ENCODE results near the gene POU3F2.
A peak's percentile ranks its signal among the peaks of the same experiment; 100 is the strongest.

Gene POU3F2

DNA sequence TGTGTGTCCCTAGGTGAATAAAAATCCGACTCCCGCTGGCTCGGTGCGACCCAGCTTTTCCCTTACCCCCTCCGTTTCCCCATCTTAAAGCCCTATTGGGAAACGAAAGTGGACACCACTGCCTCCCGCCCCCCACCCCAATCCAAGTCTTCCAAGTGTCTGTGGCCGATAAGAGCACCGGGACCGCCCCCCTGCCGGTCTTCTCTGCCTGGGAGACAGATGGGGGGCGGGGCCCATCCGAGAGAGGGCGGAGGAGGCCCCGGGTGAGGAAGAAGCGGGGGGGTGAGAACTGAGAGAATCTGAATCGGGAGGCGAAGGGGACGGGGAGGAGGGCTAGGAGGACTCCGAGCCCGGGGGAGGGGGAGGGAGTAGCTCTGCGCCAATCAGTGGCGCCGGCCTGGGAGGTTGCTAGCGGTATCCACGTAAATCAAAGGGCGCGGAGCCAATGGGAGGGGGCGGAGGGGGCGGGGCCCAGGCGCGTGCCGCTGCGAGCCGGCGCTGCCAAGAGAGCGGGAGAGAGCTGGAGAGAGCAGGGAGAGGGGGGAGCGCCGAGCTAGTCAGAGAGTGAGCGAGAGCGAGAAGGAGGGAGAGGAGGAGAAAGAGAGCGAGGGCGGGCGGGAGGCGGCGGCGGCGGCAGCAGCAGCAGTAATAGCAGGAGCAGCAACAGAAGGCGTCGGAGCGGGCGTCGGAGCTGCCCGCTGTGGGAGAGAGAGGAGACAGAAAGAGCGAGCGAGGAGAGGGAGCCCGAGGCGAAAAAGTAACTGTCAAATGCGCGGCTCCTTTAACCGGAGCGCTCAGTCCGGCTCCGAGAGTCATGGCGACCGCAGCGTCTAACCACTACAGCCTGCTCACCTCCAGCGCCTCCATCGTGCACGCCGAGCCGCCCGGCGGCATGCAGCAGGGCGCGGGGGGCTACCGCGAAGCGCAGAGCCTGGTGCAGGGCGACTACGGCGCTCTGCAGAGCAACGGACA lies at the start of gene POU3F2:
TSS of gene POU3F2 (plus strand) at position 515 of the 972 bp plus-strand sequence. CDS start at position 815, 300 bp downstream.
- peak; percentile 89 for DNase-seq

DNA sequence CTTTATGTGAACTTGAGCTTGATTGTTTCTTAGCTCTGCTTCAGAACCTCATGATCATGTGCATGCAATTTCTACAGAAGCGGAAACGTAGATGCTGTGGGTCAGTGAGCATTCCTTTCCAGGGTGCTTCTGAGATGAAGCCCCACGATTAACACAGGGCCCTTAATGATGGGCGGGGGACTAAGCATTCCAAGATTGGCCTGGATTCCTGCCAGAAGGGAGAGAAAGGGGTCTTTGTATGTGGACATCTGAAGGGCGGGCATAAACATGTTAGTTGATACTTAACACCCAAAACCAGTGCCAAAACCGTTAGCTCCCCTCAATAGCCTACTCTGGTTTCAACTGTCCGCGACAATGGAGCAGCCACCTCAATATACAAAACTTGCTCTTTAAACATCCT lies 46.9 kb upstream of the POU3F2 start:
- DNase-seq, result no peak

DNA sequence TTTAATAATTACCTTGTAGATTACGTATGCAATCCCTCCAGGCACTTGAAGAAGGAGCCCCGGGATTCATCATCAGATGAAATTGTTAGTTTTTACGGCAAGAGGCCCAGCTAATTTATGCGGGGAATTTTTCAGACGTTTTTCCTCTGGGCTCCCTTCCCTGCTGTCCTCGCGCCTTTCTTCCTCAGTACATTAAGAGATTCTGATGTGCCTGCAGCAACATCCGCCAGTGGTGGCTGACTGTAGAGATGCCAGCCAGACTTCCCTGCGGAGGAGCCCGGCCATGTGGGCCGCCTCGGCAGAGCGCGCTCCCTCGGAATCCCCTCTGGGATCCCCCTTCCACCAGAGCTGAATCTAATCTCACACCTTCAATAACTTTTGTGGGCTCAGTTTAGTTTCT lies 46.4 kb upstream of the POU3F2 start:
- no peak for DNase-seq

DNA sequence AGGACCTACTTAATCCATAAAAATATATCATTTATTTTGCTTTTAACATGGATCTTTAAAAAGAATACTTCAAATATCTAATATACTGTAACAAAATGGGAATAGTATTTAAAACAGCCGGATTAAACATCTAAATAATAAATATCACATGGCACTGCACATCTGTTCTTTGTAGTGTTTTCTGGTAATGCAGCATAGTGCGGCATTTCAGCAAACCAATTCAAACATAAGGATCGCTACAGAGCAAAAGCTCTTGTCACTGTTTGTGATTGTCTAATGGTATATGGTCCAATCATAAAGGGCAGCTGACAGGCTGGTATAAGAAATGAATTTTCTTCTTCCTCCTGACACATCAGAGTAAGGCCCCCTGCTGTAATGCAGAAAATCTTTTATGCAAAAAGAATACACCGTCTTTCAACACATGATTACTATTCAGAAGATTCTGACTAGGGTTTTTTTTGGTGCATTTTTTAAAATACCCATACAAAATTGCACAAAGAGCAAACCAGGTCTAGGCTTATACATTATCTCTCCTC lies 40.0 kb upstream of the POU3F2 start:
- DNase-seq, result no peak

DNA sequence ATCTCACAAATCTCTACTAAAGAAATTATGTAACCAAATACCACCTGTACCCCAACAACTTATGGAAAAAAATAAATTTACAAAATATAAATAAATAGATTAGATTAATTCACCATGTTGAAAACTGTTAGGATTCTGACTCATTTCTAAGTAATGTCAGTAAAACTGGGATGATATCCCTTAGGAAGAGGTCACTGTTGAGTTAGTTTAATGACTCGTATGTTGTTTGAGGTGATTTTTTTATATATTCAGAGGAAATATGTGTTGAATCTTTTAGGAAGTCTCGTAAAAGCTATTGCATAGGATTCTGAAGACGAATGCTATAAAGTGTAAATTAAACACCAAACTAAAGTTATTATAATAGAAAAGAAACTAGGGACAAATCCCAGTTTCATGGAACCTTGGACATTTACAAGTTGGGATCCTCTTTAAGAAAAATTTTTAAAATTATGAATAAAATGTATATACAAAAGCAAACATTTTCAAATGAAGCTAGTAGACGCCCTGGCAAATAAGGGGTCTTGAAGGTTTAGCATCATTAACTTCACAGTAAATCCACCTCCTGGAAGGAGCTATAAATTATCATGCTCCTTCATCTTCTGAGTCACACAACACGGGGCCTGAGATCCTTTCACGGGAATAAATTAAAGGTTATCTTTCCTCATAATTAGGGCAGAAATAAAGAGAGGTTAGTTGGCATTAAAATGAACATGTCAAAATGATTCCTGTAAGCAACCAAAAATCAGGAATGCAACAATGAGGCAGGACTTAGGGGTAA lies 37.0 kb upstream of the POU3F2 start:
- DNase-seq, result no peak

DNA sequence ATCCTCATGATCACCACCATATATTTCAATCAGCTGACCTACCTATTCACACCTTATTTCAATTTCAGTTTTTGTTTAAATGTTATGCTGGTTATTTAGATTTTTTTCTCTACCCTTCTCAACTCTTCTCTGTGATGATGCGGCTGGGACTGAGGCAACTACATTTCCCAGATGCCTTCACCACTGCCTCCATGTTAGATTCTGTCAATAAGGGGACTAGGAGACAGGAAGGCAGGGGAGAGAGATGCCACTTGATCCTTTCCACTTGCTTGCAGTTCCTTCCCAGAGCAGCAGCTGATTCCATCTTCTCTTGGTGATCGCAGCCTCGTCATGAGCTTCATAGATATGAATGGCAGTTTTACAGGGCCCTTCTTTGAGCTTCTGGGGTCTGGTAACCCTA lies 33.5 kb upstream of the POU3F2 start:
- DNase-seq, result no peak

DNA sequence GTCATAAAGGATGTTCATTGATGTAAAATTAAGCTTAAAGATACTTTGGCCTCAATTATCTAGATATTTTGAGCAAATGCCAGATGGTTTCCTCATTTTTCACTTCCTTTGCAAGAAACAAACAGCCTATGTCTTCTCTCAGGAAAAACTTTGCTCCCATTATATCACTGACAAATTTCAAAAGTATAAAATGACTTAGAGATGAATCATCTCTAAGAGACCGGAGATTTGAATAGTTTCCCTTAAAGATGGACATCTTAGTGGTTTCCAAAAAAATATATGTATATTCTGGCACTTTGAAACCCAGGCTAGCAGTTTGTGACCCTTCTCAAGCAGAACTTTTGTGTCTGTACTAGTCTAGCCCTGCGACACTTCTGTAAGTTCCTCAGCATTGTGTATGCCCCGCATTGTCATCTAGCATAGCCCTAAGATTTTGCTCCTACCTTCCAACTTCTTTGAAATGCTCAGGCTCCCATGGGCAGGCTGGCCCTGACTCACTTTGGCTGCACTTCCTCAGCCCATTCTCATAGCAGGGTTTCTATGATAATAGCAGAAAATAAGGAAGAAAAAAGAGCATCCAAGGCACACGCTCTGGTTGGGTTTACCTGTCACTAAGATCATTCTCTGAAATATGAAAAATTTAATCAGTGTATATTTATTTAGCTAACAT lies 25.7 kb upstream of the POU3F2 start:
- DNase-seq, result no peak

DNA sequence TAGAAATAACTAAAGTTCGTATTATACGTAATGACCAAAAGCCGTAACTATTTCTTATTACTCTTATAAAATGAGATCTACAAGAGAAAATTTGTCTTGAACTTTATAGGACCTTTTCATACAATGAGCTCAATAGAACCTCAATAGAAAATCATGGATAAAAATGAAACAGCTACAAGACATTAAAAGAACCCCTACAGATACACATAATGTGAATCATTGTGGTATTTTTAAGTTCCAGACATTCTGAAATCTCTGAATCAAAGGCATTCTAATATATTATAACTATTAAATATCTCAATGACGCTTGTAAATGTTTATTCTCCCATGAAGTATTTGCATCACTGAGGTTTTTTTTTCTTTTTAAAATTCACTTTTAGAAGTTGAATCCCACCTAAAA lies 22.2 kb upstream of the POU3F2 start:
- DNase-seq, result no peak

DNA sequence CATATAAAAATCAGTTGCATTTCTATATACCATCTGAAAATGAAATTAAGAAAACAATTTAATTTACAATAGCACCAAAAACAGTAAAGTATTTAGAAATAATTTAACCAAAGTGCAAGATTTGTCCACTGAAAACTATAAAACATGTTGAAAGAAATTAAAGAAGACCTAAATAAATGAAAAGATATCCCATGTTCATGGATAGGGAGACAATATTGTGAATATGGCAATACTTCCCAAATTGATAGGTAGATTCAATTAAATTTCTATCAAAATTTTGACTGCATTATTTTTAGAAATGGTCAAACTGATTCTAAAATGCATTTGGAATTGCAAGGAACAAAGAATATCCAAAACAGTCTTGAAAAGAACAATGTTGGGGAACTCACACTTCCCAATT lies 17.6 kb upstream of the POU3F2 start:
- no peak for DNase-seq

DNA sequence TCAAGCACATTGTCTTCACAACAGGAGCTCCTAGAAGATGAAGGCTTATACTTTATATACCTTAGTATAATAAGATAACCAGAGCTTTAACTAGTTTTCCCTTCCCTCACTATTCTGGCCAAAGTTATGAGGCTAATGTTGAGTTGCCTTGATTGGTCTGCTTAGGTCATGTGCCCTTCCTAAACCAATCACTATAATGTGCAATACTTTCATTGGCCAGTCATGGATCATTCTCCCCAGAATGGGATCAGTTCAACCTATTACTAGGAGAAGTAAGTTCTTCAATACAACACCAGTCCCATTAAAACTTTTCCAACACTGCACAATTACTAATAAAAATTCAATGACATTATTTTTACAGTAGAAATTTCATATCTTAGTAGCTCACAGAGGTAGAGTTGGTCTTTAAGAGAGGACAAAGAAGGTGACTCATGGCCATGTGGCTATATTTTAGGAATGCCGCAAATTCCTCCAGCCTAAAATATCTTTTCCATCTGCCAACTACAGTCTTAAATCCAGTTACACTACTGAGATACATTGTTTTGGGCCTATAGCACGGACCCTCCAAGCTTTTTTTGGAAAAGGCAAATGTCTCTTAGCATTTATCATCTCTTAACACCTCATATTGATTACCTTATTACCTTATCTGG lies 12.5 kb upstream of the POU3F2 start:
- DNase-seq, result no peak

DNA sequence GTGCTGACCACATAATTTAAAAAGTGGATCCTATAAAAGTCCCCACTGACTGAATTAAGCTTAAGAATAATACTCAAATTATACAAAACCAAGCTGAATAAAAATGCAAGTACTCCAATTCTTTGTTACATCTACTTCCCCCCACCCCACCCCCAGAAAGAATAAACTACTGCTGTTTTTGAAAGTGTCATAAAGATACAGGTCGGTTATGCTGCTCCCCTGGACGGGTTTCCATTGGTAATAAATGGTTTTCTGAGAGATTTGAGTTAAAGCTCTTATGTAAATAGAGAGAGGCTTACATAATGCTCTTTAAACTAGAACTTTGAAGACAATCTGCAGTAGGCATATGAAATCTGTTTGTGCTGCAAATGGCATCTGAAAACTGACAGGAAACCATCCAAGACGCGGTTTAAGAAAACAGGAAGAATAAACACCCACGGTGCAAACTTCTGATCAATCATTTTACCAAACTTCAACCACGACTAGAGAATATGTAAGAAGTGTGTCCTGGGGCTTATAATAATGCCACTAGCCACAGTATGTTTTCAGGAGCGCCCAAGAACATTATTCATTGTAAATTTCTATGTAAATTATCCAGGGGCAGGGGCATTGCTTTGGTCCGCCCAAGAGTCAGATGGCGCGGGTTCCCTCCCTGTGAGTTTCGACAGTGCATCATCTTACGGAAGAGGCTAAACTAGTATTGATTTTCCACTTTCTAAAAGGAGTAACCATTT lies 10.8 kb upstream of the POU3F2 start:
- no peak for DNase-seq

DNA sequence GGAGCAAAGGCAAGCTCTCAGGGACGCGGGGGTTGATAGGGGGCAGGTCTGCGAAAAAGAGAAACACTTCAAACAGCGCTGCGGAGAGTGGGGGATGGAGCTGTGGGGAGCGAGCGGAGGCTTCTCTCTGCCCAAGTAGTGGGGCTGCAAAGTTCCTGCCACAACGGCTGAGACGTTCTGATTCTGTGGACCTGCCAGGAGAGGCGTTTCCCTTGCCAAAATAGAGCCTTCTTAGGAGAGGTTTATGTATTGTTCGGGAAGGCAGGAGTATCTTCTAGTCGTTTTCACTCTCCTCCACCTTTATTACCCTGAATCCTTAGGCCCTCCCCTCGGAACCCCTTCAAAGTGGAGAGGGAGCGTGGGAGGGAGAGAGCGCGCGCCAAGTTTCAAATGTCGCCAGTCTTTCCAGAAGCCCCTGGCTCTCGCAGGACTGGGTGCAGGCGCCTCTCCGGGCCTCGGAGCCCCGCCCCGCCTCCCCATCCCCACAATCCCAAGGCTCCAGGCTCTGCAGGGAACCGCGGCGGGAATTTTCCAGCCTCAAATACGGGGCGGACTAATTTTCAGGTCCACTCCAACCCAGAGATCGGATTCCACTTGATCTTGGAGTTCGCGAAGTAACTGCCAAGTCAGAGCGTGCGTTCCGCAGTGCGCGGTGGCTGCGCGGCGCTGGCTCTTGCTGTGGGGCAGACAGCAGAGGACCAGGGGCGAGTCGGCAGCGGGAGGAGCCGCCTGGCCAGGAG lies 10.0 kb upstream of the POU3F2 start:
- no peak for DNase-seq

DNA sequence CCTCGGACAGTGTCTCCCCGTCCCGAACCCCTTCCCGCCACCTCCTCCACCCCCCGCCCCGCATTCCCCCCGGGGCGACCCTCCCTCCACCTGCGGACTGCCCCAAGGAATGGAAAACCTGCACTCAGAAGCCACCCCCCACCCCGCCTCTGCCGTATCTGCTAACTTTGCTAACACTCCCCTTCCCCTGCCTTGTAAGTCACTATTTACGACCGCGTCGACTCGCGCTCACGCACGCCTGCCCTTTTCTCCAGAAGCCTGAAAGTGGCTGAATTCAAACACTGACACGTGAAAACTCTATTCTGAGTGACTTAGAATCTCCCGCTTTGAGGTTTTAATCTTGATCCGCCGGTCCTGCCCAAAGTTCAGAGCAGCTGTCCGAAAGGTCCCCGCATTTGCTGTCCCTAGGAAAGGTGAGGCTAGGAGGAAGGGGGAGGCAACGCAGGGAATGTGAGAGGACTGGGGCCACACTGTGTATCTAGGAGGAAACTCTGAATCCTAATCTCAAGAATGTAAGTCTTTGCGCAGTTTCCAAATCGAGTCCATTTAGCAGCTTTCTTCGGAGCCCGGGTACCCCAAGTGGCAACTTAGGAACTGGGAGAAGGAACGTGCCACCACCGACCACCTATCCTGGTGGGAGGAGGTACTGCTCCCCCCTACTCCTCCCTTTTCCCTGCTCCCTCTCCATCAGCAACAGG lies 9.3 kb upstream of the POU3F2 start:
- no peak for DNase-seq

DNA sequence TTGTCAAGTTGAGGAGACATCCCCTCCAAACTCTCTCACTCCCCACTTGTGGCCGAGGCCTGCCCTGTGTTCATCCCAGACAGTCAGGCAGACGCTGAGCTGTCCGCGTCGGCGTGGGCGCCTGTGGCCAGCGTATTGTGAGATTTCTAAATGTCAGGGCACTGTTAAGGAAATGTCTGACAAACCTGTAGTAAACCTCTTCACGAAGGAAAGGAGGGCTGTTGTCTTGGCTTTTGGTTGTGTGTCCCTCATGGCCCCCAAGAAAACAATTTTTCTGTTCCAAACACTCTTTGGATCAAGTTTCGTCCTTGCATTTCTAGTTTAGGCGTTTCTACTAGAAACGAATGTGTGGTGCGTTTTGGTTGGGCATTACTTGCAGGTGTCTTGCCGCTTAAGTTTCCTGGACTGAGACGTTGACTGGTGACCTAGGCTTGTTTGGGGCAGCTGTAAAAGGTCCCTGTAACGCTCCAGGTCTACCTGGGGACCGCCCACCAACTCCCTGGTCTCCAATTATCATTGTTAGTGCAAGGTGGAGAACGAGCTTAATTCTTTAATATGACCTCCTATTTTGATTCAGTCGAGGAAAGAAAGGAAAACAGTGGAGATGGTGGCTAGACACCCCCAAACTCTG lies 8.7 kb upstream of the POU3F2 start:
- no peak for DNase-seq

DNA sequence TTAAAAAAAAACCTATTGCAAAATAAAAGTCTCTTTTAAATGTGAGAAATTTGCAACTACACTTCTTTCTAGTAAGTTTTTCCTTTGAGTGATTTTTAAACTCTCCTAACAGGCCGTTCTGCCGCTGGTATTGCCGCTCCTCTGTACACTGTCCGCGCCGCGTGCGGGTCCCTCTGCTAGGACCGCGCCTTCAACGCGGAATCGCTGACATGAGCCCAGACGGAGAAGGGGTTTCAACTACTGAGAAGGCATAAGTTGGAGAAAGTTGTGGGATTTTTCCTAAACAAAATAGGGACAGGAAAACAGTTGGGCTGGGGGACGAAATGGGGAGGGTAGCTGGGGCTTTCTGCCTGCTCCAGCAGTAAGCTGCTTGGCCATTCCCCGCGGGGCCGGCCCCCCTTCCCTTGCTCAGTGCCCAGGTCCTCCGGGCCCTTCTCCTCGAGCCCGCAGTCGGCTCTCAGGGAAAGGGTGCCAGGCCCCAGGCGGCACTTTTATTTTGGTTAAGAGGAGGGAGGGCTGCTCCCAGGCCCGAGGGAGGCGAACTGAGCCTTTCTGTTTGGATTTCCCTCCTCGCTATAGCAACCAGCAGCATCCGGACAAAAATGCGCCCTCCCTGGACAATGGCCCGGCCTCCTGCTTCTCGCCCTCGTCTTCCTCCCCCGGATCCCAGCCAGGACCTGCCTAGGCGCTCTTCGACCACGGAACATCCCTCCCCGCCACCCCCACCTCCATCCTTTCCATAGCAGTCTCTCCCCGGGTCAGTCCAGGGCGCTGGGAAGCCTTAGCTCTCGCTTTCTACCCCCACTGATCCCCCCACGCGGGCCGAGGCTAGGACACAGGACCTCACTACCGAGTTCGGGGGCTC lies 6.8 kb upstream of the POU3F2 start:
- no peak for DNase-seq

DNA sequence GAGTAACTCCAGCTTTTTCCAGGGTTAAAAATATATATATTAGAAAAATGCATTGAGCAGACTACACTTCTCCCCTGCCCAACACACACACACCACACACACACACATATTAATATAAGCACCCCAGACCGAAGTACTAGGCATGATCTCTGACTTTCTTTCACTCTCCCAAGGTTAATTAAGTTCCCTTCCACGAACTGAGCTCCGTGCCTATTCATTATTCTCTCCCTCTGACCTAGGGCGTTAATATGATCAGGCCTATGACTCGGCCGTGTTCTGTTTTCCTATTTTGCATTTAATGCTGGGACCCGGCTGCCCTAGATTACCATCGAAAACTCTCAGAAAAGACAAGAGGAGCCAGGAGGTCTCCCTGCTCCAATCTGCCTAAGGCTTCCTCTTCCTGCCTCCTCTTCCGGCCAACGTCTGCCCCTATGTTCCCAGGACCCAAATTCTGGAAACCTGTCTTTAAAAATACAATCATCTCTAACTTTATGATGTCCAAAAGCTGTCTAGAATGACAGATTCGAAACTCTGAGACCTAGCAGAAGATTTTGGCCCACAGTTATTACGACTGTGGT lies 6.1 kb upstream of the POU3F2 start:
- no peak for DNase-seq

DNA sequence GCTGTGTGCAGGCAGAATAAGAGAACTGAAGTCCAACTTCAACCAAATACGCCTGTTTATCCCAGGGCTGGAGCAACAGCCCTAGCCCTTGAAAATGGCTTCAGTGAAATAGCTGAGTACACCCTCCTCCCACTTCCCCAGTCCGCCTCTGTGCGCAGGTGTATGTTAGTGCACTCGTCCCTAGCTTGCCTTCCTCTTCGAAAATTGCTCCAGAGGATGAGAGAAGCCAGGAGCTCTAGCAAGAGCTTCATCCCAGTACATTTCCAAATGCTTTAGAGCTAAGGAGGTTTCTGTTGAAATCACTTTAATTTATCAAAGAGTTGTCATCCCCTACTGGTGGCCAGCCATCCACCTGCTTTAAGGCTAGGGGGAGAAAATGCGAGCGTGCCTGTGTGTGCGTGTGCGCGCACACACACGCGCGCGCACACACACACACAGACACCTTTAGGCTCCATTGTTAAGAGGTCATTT lies 5.4 kb upstream of the POU3F2 start:
- DNase-seq, result no peak

DNA sequence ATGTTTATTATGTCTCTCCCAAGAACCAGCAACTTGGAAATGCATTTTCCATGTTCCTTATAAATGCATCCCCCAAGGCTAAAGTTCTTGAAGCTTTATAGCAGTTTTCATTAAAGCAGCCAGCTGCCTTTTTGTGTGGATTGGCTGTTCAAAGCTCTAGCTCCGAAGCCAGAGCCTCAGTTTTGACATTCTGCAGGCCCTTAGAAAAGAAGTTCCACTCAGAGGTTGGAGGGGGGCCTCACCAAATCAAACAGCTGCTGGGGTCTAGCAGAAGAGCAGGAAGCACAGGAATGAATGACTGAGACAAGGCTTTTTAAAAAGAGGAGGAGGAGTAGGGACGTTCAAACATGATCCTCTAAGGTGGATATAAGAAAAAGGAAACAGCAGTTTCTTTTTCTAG lies 4.2 kb upstream of the POU3F2 start:
- no peak for DNase-seq
